Liver (tissue), 9 donors: ENCODE data around the gene ANKDD1B. TPM values are rescaled to one million over a fixed set of nuclear protein-coding genes. Genes with fewer than 3 reads are reported as not detected.

Experiments
- DNase-seq: peaks from one replicate; pipeline ENCODE4 v3.0.0-alpha.2; 2017; ENCODE audit warnings: low spot score
- H3K27ac ChIP-seq, 2 donors: one replicate each; pipeline ENCODE4 v1.7.0; 2013; ENCODE audit warnings: inconsistent platforms in 2 of 2, low read length in 2 of 2, control low read depth in 1 of 2, low read depth in 1 of 2, mild to moderate bottlenecking in 1 of 2
- H3K27me3 ChIP-seq, 4 donors: one replicate each; pipeline versions ENCODE4 v1.6.1 to v1.7.0; 2013; ENCODE audit warnings: low read length in 3 of 4, inconsistent platforms in 1 of 4, mild to moderate bottlenecking in 1 of 4, moderate library complexity in 1 of 4; ENCODE audit not compliant: control insufficient read depth in 4 of 4, insufficient read depth in 4 of 4
- H3K36me3 ChIP-seq, 4 donors: one replicate each; pipeline versions ENCODE4 v1.6.1 to v1.7.0; 2013; ENCODE audit warnings: low read length in 3 of 4, mild to moderate bottlenecking in 3 of 4, low read depth in 1 of 4, moderate library complexity in 1 of 4; ENCODE audit not compliant: control insufficient read depth in 4 of 4, insufficient read depth in 3 of 4
- H3K4me1 ChIP-seq, 4 donors: one replicate each; pipeline versions ENCODE4 v1.6.1 to v1.7.0; 2013; ENCODE audit warnings: low read length in 3 of 4, mild to moderate bottlenecking in 3 of 4, moderate library complexity in 1 of 4; ENCODE audit not compliant: control insufficient read depth in 4 of 4, insufficient read depth in 4 of 4
- H3K4me3 ChIP-seq, 3 donors: one replicate each; pipeline versions ENCODE4 v1.6.1 to v1.7.0; 2013; ENCODE audit warnings: low read length in 3 of 3, control low read depth in 1 of 3, low read depth in 1 of 3, mild to moderate bottlenecking in 1 of 3
- H3K9ac ChIP-seq, 2 donors: one replicate each; pipeline ENCODE4 v1.7.0; 2013; ENCODE audit warnings: low read length in 2 of 2, mild to moderate bottlenecking in 2 of 2, moderate library complexity in 2 of 2, control low read depth in 1 of 2, low read depth in 1 of 2
- H3K9me3 ChIP-seq, 4 donors: one replicate each; pipeline versions ENCODE4 v1.6.1 to v1.7.0; 2013; ENCODE audit warnings: low read length in 3 of 4; ENCODE audit not compliant: control insufficient read depth in 4 of 4
- CTCF ChIP-seq: fragments of 150-350 bp; IDR thresholded peaks from 2 replicates; pipeline ENCODE4 v1.5.1; 2017; ENCODE audit warnings: improper control_type of control experiment, low read depth, low read length; ENCODE audit not compliant: missing input control
- EGR1 ChIP-seq, 2 donors: IDR thresholded peaks; 2 replicates each; pipeline ENCODE4 v1.6.1; 2016 to 2018; ENCODE audit warnings: antibody characterized with exemption in 2 of 2, low read depth in 2 of 2
- FOXA1 ChIP-seq: IDR thresholded peaks from 2 replicates; pipeline ENCODE4 v1.6.1; 2016; ENCODE audit warnings: antibody characterized with exemption
- FOXA2 ChIP-seq: IDR thresholded peaks from 2 replicates; pipeline ENCODE4 v1.6.1; 2016; ENCODE audit warnings: antibody characterized with exemption
- GABPA ChIP-seq, 2 donors: IDR thresholded peaks in 1 of 2; conservative IDR thresholded peaks in 1 of 2; 2 replicates each; pipeline ENCODE4 v1.6.1; 2016; ENCODE audit warnings: antibody characterized with exemption in 2 of 2, mild to moderate bottlenecking in 1 of 2, moderate library complexity in 1 of 2
- HNF4A ChIP-seq, 2 donors: conservative IDR thresholded peaks; 2 replicates each; pipeline ENCODE4 v1.6.1; 2016; ENCODE audit warnings: antibody characterized with exemption in 2 of 2, mild to moderate bottlenecking in 2 of 2
- JUND ChIP-seq, 2 donors: IDR thresholded peaks; 2 replicates each; pipeline ENCODE4 v1.6.1; 2016; ENCODE audit warnings: antibody characterized with exemption in 2 of 2
- NR2F2 ChIP-seq: IDR thresholded peaks from 2 replicates; pipeline ENCODE4 v1.6.1; 2016; ENCODE audit warnings: antibody characterized with exemption
- RAD21 ChIP-seq, 2 donors: IDR thresholded peaks; 2 replicates each; pipeline ENCODE4 v1.6.1; 2016; ENCODE audit warnings: antibody characterized with exemption in 2 of 2, mild to moderate bottlenecking in 2 of 2
- RXRA ChIP-seq, 2 donors: IDR thresholded peaks; 2 replicates each; pipeline ENCODE4 v1.6.1; 2017 to 2018; ENCODE audit warnings: antibody characterized with exemption in 2 of 2, mild to moderate bottlenecking in 1 of 2
- SP1 ChIP-seq: IDR thresholded peaks from 2 replicates; pipeline ENCODE4 v1.6.1; 2018; ENCODE audit warnings: antibody characterized with exemption, mild to moderate bottlenecking
- TAF1 ChIP-seq: conservative IDR thresholded peaks from 2 replicates; pipeline ENCODE4 v1.6.1; 2016; ENCODE audit warnings: antibody characterized with exemption, mild to moderate bottlenecking
- YY1 ChIP-seq: IDR thresholded peaks from 2 replicates; pipeline ENCODE4 v1.6.1; 2016; ENCODE audit warnings: antibody characterized with exemption, mild to moderate bottlenecking
- ZBTB33 ChIP-seq: IDR thresholded peaks from 2 replicates; pipeline ENCODE4 v1.6.1; 2016; ENCODE audit warnings: antibody characterized with exemption
- WGBS: extraction: QIAGEN DNeasy Blood & Tissue Kit; methylation state at CpG from one replicate; pipeline ENCODE4 v1.1.7; 2013; 5-methylcytosine and 5-hydroxymethylcytosine counted together
- polyA plus RNA-seq, 2 donors: library from polyadenylated mRNA; stranded (reverse) in 1 of 2; unstranded in 1 of 2; fragments of 200-250 nt in 1 of 2; fragments of >200 nt in 1 of 2; fragmentation: Nextera tagmentation in 1 of 2; extraction: Ambion mirVana in 1 of 2; gene quantifications; one replicate each; pipeline versions ENCODE4 v1.2.1 to v1.2.3, GENCODE V29; 2013 to 2015
- total RNA-seq, 2 donors: library from RNA; depleted of rRNA; stranded (reverse); fragments of >200 nt; gene quantifications; one replicate each; pipeline ENCODE4 v1.2.3, GENCODE V29; 2014
- TF ChIP-seq, protein P1 (sequence below): IDR thresholded peaks from 2 replicates; pipeline ENCODE4 v1.6.1; 2016; ENCODE audit warnings: antibody characterized with exemption
- TF ChIP-seq, protein P2 (sequence below): IDR thresholded peaks from 2 replicates; pipeline ENCODE4 v1.6.1; 2016; ENCODE audit warnings: antibody characterized with exemption
- donor health status: healthy.
- donor health status: healthy.
- donor health status: healthy.
- donor health status: healthy.
- donor health status: healthy.

ANKDD1B gene
- total and polyA plus RNA-seq, 4 donors: 0.05 to 1.4 (median 0.52) TPM

GRCh38 chr5:75668445-75668844 lies 57.2 kb downstream of the ANKDD1B start:
- Histone ChIP-seq H3K36me3 (peaks cover 0 to 2% (median 0%) of the 10 kb centered on the region in 4 donors), H3K4me3 (peak overlapping the region in 1 of 3 donors; percentile 48), H3K9me3 (no peaks in the 10 kb centered on the region), H3K4me1 (peaks cover 0 to 15% (median 4%) of the 10 kb centered on the region in 4 donors), H3K9ac (no peak overlapping the region), H3K27ac (peak overlapping the region in 1 of 2 donors; percentile 82), H3K27me3 (no peaks in the 10 kb centered on the region)
- no peak for DNase-seq
- TF ChIP-seq HNF4A (conservative IDR thresholded peaks at IDR 0.05) (no peak), GABPA (IDR thresholded peaks at IDR 0.05 in 1 of 2, conservative IDR thresholded peaks at IDR 0.05 in 1 of 2) (no peak), SP1 (no peak), FOXA2 (no peak), EGR1 (IDR thresholded peaks at IDR 0.05; ENCODE audit: low read depth in 2 of 2) (no peak), ZBTB33 (no peak)
- TF ChIP-seq, protein P1, sequence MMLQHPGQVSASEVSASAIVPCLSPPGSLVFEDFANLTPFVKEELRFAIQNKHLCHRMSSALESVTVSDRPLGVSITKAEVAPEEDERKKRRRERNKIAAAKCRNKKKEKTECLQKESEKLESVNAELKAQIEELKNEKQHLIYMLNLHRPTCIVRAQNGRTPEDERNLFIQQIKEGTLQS: no peak
- 80% methylated on average over 2 of the region's 2 CpGs for WGBS

DNA sequence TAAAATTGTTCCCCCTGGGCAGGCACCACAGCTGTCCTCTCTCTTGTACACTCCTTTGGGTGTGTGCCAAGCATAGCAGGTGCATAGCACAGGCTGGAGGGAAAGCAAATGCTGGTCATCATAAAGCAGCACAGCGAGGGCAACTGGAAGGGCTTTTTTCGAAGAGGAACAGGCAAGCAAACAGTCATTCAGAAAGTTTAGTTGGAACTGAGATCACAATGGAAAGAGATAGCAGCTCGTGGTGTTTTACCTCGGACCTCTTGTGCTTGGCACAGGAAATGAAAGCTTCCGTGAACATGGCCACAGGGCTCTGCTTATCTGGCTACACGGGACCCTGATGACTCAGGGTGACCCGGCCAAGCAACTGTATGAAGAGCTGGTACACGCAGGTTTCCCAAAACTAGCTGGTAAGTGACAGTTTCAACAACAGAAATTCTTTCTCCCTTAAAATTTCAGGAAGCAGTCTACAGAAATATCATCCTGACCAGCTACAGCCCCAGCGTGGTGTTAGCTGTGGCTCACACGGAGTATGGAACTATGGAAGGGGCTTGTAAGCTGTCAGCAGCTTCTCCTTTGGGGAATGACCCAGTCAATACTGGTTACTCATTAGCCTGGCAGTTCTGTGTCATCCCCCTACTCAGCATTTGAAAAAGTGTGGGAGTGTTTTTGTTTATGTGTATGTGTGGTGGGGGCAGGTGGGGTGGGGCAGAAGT lies 57.9 kb downstream of the ANKDD1B start:
- Histone ChIP-seq H3K36me3 (peaks cover 0 to 2% (median under 1%) of the 10 kb centered on the region in 4 donors), H3K27ac (peak overlapping the region; percentile 82 to 87), H3K27me3 (no peaks in the 10 kb centered on the region), H3K4me3 (peak overlapping the region; percentile 48 to 73 (median 54)), H3K9ac (peak overlapping the region; percentile 54 to 87), H3K9me3 (no peaks in the 10 kb centered on the region), H3K4me1 (peaks cover 0 to 15% (median 4%) of the 10 kb centered on the region in 4 donors)
- WGBS: 6% methylated on average over 10 of the region's 10 CpGs
- peak; percentile 49 for DNase-seq
- TF ChIP-seq, protein P1: peak; percentile 12
- TF ChIP-seq FOXA1 (no peak), RAD21 (IDR thresholded peaks at IDR 0.05) (peak; percentile 39 to 43), SP1 (peak; percentile 49), RXRA (IDR thresholded peaks at IDR 0.05) (peak; percentile 37 to 51), NR2F2 (peak; percentile 85), YY1 (peak; percentile 79), JUND (IDR thresholded peaks at IDR 0.05) (peak; percentile 76 to 86), GABPA (IDR thresholded peaks at IDR 0.05 in 1 of 2, conservative IDR thresholded peaks at IDR 0.05 in 1 of 2) (no peak), TAF1 (peak; percentile 50), FOXA2 (no peak), EGR1 (IDR thresholded peaks at IDR 0.05; ENCODE audit: low read depth in 2 of 2) (no peak), CTCF (no peak)
- TF ChIP-seq, protein P2, sequence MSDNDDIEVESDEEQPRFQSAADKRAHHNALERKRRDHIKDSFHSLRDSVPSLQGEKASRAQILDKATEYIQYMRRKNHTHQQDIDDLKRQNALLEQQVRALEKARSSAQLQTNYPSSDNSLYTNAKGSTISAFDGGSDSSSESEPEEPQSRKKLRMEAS: peak; percentile 59
